Muscle of arm (tissue), 12 donors: ENCODE data around the gene ENKD1. TPM values are rescaled to one million over a fixed set of nuclear protein-coding genes. Genes with fewer than 3 reads are reported as not detected.

Source experiments
- polyA plus RNA-seq, 12 donors: library from polyadenylated mRNA; unstranded; fragments of 120-200 nt; gene quantifications; one replicate each; pipeline ENCODE4 v1.2.1, GENCODE V29; 2013; ENCODE audit not compliant: insufficient read length in 12 of 12

Gene ENKD1
- polyA plus RNA-seq, 12 donors: 6.1 to 15.3 (median 8.6) TPM; not detected in 1

Other genes with a start within 250 kb of the ENKD1 start
- 10 to 100 TPM in 2 of 12 donors, 1 to 10 TPM in 9, not detected in 1; 5.1 to 11.8 (median 8.1) TPM for gene HSD11B2, start 235.6 kb downstream of the ENKD1 start, polyA plus RNA-seq
- 10 to 100 TPM in 11 of 12 donors, not detected in 1; 44.5 to 67.3 (median 55.4) TPM for gene ATP6V0D1, start 185.6 kb downstream of the ENKD1 start, polyA plus RNA-seq
- under 1 TPM in 3 of 12 donors, not detected in 9; 0.25 to 0.59 (median 0.25) TPM for gene AGRP, start 183.2 kb downstream of the ENKD1 start, polyA plus RNA-seq
- gene RIPOR1, start 137.9 kb downstream of the ENKD1 start, polyA plus RNA-seq: 10 to 100 TPM in 11 of 12 donors, not detected in 1; 31.1 to 91.9 (median 47.9) TPM
- gene CTCF, start 104.2 kb downstream of the ENKD1 start, polyA plus RNA-seq: 10 to 100 TPM in 11 of 12 donors, not detected in 1; 40.4 to 71.9 (median 43.6) TPM
- 1 to 10 TPM in 2 of 12 donors, under 1 TPM in 8, not detected in 2; 0.32 to 2.4 (median 0.41) TPM for gene CARMIL2, start 21.6 kb downstream of the ENKD1 start, polyA plus RNA-seq
- 10 to 100 TPM in 10 of 12 donors, 1 to 10 TPM in 1, not detected in 1; 9.6 to 29.9 (median 13.0) TPM for gene ACD, start 6.5 kb downstream of the ENKD1 start, polyA plus RNA-seq
- gene PARD6A, start 5.8 kb downstream of the ENKD1 start, polyA plus RNA-seq: 1 to 10 TPM in 2 of 12 donors, under 1 TPM in 8, not detected in 2; 0.41 to 1.2 (median 0.72) TPM
- 1 to 10 TPM in 10 of 12 donors, not detected in 2; 1.5 to 3.2 (median 2.1) TPM for gene C16orf86, start 64 bp upstream of the ENKD1 start, polyA plus RNA-seq
- 10 to 100 TPM in 11 of 12 donors, not detected in 1; 10.2 to 29.8 (median 13.1) TPM for gene GFOD2, start 52.6 kb upstream of the ENKD1 start, polyA plus RNA-seq
- gene RANBP10, start 139.8 kb upstream of the ENKD1 start, polyA plus RNA-seq: 10 to 100 TPM in 11 of 12 donors, not detected in 1; 15.0 to 31.8 (median 21.2) TPM
- 1 to 10 TPM in 7 of 12 donors, under 1 TPM in 3, not detected in 2; 0.83 to 5.0 (median 1.3) TPM for gene TSNAXIP1, start 140.1 kb upstream of the ENKD1 start, polyA plus RNA-seq
- gene THAP11, start 175.6 kb upstream of the ENKD1 start, polyA plus RNA-seq: 10 to 100 TPM in 11 of 12 donors, not detected in 1; 11.8 to 25.6 (median 22.2) TPM
- gene NUTF2, start 180.2 kb upstream of the ENKD1 start, polyA plus RNA-seq: 1,000 to 10,000 TPM in 1 of 12 donors, 100 to 1,000 TPM in 11; 111 to 1,287 (median 122) TPM
- 10 to 100 TPM in 11 of 12 donors, not detected in 1; 27.3 to 61.6 (median 32.4) TPM for gene CENPT, start 180.9 kb upstream of the ENKD1 start, polyA plus RNA-seq
- gene EDC4, start 206.3 kb upstream of the ENKD1 start, polyA plus RNA-seq: 100 to 1,000 TPM in 5 of 12 donors, 10 to 100 TPM in 7; 40.4 to 146 (median 96.8) TPM
- 1 to 10 TPM in 1 of 12 donors, under 1 TPM in 6, not detected in 5; 0.37 to 1.7 (median 0.74) TPM for gene NRN1L, start 218.1 kb upstream of the ENKD1 start, polyA plus RNA-seq
- gene PSKH1, start 226.5 kb upstream of the ENKD1 start, polyA plus RNA-seq: 10 to 100 TPM in 11 of 12 donors, not detected in 1; 15.6 to 32.5 (median 21.0) TPM